ENCODE data around the gene FAM107B.

DNA sequence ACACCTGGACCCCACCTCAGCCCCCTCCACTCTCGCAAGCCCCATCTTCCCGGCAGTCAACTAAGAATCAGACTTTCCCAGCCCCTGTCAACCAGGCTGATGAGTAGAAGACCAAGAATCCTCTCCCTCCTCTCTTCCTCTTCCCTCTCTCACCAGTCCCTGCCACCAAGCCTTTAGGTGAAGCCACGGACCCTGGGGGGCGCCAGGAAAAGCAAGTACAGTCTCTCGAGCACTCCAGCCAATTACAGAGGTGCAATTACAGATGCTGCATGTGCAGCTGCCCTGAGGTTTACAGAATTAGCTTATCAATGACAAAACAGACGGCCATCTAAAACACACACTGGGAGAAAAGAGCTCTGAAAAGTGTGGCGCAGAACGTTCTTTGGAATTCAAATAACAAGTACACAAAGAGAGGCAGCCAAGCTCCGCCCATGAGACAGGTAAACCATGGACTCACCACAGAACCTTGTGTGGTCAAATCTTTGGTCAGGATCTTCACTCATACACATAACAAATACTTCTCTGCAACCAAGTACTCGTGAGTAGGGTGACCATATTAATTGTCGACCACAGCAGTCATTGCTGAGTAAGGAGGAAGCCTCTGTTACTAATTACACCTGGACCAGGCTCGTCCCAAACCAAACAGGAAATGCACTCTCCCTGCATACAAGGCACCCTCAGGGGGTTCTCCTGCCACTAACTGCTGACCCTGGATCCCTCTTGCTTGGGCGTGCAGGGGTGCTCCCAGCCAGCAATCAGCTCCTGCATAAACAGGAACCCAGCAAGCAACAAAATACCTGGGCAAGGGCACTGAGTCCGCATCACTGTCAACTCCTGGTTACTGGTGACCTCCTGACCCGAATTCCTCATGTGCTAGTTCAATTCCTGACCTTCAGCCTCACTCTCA, 189.2 kb downstream of the FAM107B start:
- TF ChIP-seq, protein P1, sequence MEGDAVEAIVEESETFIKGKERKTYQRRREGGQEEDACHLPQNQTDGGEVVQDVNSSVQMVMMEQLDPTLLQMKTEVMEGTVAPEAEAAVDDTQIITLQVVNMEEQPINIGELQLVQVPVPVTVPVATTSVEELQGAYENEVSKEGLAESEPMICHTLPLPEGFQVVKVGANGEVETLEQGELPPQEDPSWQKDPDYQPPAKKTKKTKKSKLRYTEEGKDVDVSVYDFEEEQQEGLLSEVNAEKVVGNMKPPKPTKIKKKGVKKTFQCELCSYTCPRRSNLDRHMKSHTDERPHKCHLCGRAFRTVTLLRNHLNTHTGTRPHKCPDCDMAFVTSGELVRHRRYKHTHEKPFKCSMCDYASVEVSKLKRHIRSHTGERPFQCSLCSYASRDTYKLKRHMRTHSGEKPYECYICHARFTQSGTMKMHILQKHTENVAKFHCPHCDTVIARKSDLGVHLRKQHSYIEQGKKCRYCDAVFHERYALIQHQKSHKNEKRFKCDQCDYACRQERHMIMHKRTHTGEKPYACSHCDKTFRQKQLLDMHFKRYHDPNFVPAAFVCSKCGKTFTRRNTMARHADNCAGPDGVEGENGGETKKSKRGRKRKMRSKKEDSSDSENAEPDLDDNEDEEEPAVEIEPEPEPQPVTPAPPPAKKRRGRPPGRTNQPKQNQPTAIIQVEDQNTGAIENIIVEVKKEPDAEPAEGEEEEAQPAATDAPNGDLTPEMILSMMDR (IDR thresholded peaks at IDR 0.05; ENCODE audit: poor library complexity) = no peak
- no peak for TF ChIP-seq EZH2 (IDR thresholded peaks at IDR 0.05; ENCODE audit: borderline replicate concordance)

All from hepatocyte (in vitro differentiated cells).